Mesodermal cell (in vitro differentiated cells): Measurements from ENCODE around the gene SLC7A4.

Experiments
- H3K27ac ChIP-seq: 2 replicates; pipeline ENCODE4 v1.7.0; 2013; ENCODE audit warnings: mild to moderate bottlenecking, low read depth, low read length, moderate library complexity; ENCODE audit not compliant: severe bottlenecking
- H3K36me3 ChIP-seq: 2 replicates; pipeline ENCODE4 v1.7.1; 2013; ENCODE audit warnings: mild to moderate bottlenecking, low read length, moderate library complexity; ENCODE audit not compliant: control insufficient read depth, insufficient read depth
- H3K4me1 ChIP-seq: one replicate; pipeline ENCODE4 v1.7.1; 2013; ENCODE audit warnings: mild to moderate bottlenecking, low read length; ENCODE audit not compliant: insufficient read depth, control insufficient read depth, poor library complexity, severe bottlenecking
- H3K4me3 ChIP-seq: 2 replicates; pipeline ENCODE4 v1.7.0; 2013; ENCODE audit warnings: low read length, control low read depth, mild to moderate bottlenecking; ENCODE audit not compliant: insufficient read depth, poor library complexity, severe bottlenecking; ENCODE audit errors: extremely low read depth
- H3K9me3 ChIP-seq: 2 replicates; pipeline ENCODE4 v1.7.1; 2013; ENCODE audit warnings: mild to moderate bottlenecking, low read length, moderate library complexity; ENCODE audit not compliant: control insufficient read depth
- WGBS, 2 experiments: methylation state at CpG; one replicate each; pipeline ENCODE4 v1.1.5; 2013; ENCODE audit warnings: missing lambda C conversion rate in 2 of 2; ENCODE audit not compliant: insufficient coverage in 2 of 2; 5-methylcytosine and 5-hydroxymethylcytosine counted together

SLC7A4 gene

DNA sequence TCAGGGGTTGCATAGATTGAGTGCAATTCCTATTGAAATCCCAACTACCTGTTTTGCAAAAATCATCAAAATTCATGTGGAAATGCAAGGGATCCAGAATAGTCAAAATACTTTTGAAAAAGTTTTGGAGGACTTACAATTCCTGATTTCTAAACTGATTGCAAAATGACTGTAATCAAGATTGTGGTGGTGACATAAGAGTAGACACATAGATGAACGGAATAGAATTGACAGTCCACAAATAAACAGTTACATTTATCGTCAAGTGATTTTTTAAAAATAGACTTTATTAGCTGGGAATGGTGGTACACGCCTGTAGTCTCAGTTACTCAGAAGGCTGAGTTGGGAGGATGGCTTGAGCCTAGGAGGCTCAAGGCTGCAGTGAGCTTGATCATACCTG is 2.6 kb upstream of the SLC7A4 start:
- H3K4me3 ChIP-seq: no peak overlapping the region
- 87 to 100% methylated on average over 1 of the region's 3 CpGs for WGBS, 2 experiments
- no peak overlapping the region for H3K27ac ChIP-seq
- H3K36me3 ChIP-seq: no peaks in the 10 kb centered on the region
- H3K9me3 ChIP-seq: no peaks in the 10 kb centered on the region
- peaks cover 21% of the 10 kb centered on the region for H3K4me1 ChIP-seq

- Histone ChIP-seq H3K27ac (no peak overlapping the region), H3K4me3 (no peak overlapping the region), H3K36me3 (no peaks in the 10 kb centered on the region), H3K4me1 (peaks cover 21% of the 10 kb centered on the region), H3K9me3 (no peaks in the 10 kb centered on the region)
- 100% methylated on average over 2 of the region's 3 CpGs for WGBS, 2 experiments
Measured at GRCh38 chr22:21033895-21034294, 1.5 kb upstream of the SLC7A4 start.

DNA sequence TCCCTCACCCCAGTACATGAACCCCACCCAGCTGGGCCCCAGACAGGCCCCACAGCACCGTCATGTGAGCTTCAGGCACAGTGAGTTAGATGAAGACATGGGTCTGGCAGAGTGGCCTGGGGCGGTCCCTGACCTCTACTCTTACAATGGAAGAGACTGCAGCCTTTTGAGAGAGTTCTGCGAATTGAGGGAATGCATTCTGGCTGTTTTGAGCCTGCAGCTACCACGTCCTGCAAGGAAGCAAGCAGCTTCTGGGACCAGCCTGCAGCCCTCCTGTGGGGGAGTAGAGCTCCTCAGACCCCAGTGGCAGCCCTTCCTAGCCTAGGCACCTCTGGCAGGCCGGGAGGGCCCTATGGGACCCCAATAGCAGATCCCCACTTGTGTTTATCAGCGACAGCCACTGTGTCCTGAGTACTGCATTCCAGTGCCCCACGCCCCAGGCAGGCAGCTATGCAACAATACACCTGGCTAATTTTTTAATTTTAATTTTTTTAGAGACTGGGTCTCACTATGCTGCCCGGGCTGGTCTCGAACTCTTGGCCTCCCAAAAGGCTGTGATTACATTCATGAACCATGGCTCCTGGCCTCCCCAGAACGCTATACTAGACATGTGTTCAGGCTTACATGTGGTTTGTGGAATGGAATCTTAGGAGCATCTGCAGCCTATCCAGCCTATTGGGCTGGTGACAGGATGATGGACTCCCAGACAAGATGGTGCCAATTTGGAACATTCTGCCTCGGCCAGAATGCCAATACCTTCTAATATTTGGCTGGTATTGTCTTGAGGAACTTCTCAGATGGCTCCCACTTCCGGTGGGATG is 717 bp upstream of the SLC7A4 start:
- H3K9me3 ChIP-seq: no peaks in the 10 kb centered on the region
- no peak overlapping the region for H3K27ac ChIP-seq
- H3K4me3 ChIP-seq: no peak overlapping the region
- 66 to 85% methylated on average over 10 of the region's 12 CpGs for WGBS, 2 experiments
- H3K36me3 ChIP-seq: no peaks in the 10 kb centered on the region
- peaks cover 15% of the 10 kb centered on the region for H3K4me1 ChIP-seq

- no peak overlapping the region for H3K4me3 ChIP-seq
- no peaks in the 10 kb centered on the region for H3K36me3 ChIP-seq
- H3K27ac ChIP-seq: no peak overlapping the region
- WGBS, 2 experiments: 88 to 92% methylated on average over 16 to 18 of the region's 18 CpGs
- no peaks in the 10 kb centered on the region for H3K9me3 ChIP-seq
- H3K4me1 ChIP-seq: peaks cover 11% of the 10 kb centered on the region
Measured at GRCh38 chr22:21031545-21032036, 770 bp downstream of the SLC7A4 start.

DNA sequence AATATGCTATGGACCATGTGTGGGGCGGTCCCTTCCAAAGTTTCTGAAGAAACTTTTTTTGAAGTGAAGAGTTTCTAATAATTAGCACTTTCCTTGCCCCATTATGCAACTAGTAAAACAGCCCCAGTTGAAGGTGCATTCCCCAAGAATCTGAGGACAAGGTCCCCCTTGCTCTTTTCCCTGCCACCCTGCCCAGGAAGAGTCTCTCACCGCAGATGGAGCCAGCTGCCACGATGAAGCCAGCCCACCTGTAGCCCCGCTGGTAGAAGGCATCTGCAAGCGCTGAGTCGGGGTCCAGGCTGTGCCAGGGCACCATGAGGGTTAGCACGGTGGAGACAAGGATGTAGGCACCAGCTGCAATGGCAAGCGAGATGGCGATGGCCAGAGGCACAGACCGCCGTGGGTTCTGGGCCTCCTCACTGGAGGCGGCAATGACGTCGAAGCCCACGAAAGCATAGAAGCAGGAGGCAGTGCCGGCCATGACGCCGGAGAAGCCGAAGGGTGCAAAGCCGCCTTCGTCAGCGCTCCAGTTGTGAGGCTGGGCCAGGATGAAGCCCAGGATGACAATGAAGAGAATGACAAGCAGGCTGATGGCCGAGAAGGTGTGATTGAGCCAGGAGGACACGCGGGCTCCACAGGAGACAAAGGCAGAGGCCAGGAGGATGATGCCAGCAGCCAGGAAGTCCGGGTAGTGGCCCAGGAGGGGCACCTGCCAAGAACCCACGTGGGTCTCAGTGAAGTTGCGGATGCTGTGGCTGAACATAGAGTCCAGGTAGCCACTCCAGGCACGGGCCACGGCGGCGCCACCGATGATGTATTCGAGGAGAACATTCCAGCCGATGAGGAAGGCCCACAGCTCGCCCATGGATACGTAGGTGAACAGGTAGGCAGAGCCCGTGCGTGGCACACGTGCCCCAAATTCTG is 1.5 kb downstream of the SLC7A4 start:
- Histone ChIP-seq H3K4me1 (peaks cover 11% of the 10 kb centered on the region), H3K4me3 (no peak overlapping the region), H3K9me3 (no peaks in the 10 kb centered on the region), H3K27ac (no peak overlapping the region), H3K36me3 (no peaks in the 10 kb centered on the region)
- 93% methylated on average over 39 of the region's 40 CpGs for WGBS, 2 experiments

- 92 to 96% methylated on average over 13 to 15 of the region's 15 CpGs for WGBS, 2 experiments
- H3K27ac ChIP-seq: no peak overlapping the region
Measured at GRCh38 chr22:21030032-21030431, 2.3 kb downstream of the SLC7A4 start.

GRCh38 chr22:21029486-21030025 is 2.8 kb downstream of the SLC7A4 start:
- H3K4me3 ChIP-seq: no peak overlapping the region
- WGBS, 2 experiments: 74 to 75% methylated on average over 10 to 12 of the region's 12 CpGs
- H3K27ac ChIP-seq: no peak overlapping the region
- no peaks in the 10 kb centered on the region for H3K9me3 ChIP-seq
- no peaks in the 10 kb centered on the region for H3K36me3 ChIP-seq
- peaks cover 11% of the 10 kb centered on the region for H3K4me1 ChIP-seq

More at GRCh38 chr22:21030032-21030431, 2.3 kb downstream of the SLC7A4 start:
- Histone ChIP-seq H3K4me1 (peaks cover 11% of the 10 kb centered on the region), H3K4me3 (no peak overlapping the region), H3K36me3 (no peaks in the 10 kb centered on the region), H3K9me3 (no peaks in the 10 kb centered on the region)

DNA sequence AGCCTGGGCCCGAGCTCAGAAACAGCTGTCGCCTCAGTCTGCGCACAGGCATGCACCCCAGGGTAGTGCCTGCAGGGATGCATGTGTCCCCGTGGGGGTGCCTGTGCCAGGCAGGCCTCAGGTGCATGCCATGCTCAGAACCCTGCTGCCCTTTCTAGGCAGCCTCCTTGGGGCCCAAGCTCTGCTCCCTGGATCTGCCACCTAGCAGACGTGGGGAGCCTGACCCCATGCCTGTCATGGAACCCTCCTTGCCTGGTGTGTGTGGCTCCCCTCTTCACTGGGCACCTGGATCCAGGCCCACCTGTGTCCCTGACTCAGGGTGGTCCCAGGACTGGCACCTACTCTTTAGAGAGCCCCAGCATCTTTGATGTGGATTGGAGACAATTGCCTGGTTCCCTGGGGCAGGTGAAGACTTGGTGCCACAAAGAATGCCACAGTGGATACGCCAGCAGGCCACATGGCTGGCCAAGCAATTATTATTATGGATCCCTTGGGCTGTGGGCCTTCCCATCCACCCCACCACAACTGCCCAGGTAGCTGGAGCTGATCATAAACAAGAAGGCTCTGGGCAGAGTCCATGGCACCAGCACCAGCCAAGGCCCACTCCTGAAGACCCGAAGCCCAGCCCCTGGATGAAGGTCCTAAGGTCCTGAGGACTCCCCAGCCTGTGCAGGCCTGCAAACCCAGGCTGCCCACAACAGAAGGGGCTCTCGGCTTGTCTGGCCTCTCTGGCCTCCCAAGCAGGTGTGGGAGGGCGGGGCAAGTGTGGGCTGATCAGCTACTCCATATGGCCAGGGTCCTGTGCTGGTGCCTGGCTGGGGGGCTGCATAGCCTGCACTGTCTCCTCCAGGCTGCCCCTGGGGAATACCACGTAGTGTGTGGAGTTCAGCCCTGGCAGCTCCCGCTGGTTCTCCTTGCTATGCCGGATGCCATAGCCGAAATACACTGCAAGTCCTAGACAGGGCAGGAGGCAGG is 3.8 kb downstream of the SLC7A4 start:
- H3K4me1 ChIP-seq: peaks cover 11% of the 10 kb centered on the region
- H3K36me3 ChIP-seq: no peaks in the 10 kb centered on the region
- H3K9me3 ChIP-seq: no peaks in the 10 kb centered on the region
- no peak overlapping the region for H3K4me3 ChIP-seq
- 88% methylated on average over 11 to 12 of the region's 13 CpGs for WGBS, 2 experiments
- H3K27ac ChIP-seq: no peak overlapping the region

DNA sequence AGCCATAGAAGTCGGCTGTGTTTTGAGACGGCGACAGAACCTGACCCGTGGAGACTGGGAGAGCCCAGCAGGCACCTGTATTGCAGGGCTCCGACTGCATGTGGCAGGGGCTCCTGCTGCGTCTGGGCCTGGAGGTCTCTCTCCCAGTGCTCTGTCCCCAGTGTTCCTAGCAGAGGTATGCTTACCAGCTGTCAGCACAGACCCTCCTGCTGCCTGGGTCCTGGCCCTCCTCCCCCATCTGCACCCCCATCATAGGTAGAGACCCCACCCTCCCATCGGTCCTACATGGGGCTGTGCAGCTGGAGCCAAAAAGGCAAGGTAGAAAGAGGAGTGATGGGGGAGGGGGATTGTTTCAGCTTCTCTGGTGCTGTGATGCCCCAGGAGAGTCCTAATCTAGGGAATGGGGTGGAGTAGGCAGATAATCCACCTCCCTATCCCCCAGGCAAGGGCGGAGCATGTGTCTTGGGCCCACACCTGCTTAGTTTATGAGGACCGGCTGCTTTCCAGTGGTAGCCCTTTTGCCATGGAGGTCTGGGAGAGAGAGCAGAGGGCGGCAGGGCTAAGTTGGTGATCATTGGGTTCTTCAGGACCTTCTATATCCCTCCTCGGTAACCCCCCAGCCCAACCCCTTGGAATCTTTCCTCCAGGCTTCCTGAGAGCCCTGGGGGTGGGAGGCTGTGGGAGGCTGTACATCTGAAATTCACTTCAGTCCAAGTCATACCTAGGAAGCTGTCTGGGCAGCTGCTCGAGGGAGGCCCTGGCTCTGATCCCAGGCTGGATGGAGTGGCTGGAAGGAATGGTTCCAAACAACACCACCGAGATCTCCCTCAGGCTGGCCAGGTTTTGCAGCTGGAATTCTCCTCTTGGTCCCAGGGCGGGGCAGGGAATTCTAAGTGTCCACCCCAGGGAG is 5.3 kb downstream of the SLC7A4 start:
- Histone ChIP-seq H3K9me3 (no peaks in the 10 kb centered on the region), H3K36me3 (no peaks in the 10 kb centered on the region), H3K4me3 (no peak overlapping the region), H3K27ac (no peak overlapping the region), H3K4me1 (peaks cover 2% of the 10 kb centered on the region)
- WGBS, 2 experiments: 89 to 94% methylated on average over 8 of the region's 14 CpGs
